Gastroesophageal sphincter (tissue), 3 donors: ENCODE measurements around the gene GPC1.

Experiments used
- POLR2A ChIP-seq, 2 donors: fragments of 450-650 bp; IDR thresholded peaks; one replicate each; pipeline ENCODE4 v1.6.1; 2017; ENCODE audit warnings: antibody characterized with exemption in 2 of 2, mild to moderate bottlenecking in 2 of 2, moderate library complexity in 1 of 2
- TF ChIP-seq, protein P1 (sequence below), 4 experiments: fragments of 200-600 bp in 2 of 4; fragments of 450-650 bp in 2 of 4; sonication (generic) in 1 of 4; IDR thresholded peaks; one replicate each; pipeline ENCODE4 v1.5.1; 2017 to 2019; ENCODE audit warnings: antibody characterized with exemption in 4 of 4, mild to moderate bottlenecking in 2 of 4, moderate library complexity in 2 of 4

DNA sequence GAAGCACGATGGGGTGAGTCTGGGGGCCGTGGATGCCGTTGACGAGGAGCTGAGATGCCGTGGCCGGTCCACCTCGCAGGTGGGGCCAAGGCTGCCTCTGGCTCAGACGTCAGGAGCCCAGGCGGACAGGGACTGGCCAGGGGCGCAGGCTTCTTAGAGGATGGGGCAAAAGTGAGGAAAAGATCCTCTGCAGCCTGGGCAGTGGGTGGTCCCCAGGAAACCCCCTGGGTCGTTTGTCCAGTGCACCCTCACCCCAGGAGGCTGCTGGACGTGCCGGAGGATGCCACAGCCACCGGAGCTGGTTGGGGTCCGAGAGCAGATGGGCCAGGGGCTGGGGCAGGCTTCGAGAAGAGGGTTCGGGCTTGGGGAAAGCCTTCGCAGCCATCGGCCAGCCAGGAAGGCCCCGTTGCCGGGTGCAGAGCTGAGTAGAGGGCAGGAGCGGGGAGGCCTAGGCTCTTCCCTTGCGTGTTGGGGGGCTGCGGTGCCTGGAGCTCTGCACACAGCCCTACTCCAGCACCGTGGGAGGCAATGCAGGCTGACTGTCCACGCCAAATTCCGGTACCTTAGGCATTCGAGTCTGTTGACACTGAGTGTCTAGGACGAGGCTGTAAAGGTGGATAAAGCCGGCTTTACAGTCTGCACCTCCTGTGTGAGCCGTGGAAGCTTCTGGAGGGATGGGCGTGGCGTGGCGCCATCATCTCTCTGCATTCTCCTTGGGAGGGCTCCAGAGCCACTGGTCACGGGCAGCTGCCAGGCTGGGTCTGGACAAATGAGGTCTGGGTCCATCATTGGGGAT is 18.8 kb downstream of the GPC1 start:
- TF ChIP-seq POLR2A (IDR thresholded peaks at IDR 0.05), result no peak
- TF ChIP-seq, protein P1, sequence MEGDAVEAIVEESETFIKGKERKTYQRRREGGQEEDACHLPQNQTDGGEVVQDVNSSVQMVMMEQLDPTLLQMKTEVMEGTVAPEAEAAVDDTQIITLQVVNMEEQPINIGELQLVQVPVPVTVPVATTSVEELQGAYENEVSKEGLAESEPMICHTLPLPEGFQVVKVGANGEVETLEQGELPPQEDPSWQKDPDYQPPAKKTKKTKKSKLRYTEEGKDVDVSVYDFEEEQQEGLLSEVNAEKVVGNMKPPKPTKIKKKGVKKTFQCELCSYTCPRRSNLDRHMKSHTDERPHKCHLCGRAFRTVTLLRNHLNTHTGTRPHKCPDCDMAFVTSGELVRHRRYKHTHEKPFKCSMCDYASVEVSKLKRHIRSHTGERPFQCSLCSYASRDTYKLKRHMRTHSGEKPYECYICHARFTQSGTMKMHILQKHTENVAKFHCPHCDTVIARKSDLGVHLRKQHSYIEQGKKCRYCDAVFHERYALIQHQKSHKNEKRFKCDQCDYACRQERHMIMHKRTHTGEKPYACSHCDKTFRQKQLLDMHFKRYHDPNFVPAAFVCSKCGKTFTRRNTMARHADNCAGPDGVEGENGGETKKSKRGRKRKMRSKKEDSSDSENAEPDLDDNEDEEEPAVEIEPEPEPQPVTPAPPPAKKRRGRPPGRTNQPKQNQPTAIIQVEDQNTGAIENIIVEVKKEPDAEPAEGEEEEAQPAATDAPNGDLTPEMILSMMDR (IDR thresholded peaks at IDR 0.05), result no peak
